HFF-Myc (cell line): ENCODE results near the gene MPPED2.

Source experiments
- DNase-seq: peaks from one replicate; pipeline ENCODE4 v3.0.0-alpha.2; 2011; ENCODE audit warnings: low read depth; ENCODE audit errors: extremely low read depth
- H3K4me3 ChIP-seq: replicated peaks from 2 replicates; pipeline ENCODE4 v1.5.1; 2011; ENCODE audit warnings: low read depth, mild to moderate bottlenecking, control low read depth, low read length
- TF ChIP-seq, protein P1 (sequence below): IDR thresholded peaks from 2 replicates; pipeline ENCODE4 v1.5.1; 2012; ENCODE audit warnings: mild to moderate bottlenecking, low read depth, low read length, control low read depth; ENCODE audit errors: missing control alignments

Gene MPPED2

DNA sequence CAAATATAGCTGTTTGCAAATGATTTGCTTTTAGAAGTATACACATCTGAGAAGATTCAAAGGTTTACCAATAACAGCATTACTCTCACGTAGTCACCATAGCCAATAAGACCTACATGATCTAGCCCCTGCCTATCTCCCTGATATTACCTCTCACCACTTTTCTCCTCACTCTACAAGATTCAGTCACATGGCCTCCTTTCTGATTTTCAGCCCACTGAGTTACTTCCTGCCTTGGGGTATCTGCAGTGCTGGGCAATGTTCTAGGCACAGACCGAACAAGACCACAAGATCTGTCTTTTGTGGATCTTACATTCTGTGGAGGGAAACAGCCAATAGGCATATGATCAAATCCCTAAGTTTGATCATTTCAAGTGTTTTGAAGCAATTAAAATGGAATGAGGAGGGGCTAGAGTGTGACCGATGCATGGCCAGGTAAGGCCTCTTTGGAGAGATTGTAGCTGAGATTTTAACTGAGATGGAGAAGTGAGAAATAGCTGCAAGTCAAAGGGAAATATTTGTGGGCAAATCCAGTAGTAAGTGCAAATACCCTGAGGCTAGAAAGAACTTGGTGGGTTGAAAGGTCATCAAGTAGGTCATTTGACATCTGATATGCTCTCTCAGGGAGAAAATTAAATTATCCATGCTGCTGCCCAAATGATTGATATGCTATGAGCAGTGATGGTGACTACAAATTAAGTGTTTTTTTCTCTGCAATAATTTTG lies 220.2 kb downstream of the MPPED2 start:
- TF ChIP-seq, protein P1, sequence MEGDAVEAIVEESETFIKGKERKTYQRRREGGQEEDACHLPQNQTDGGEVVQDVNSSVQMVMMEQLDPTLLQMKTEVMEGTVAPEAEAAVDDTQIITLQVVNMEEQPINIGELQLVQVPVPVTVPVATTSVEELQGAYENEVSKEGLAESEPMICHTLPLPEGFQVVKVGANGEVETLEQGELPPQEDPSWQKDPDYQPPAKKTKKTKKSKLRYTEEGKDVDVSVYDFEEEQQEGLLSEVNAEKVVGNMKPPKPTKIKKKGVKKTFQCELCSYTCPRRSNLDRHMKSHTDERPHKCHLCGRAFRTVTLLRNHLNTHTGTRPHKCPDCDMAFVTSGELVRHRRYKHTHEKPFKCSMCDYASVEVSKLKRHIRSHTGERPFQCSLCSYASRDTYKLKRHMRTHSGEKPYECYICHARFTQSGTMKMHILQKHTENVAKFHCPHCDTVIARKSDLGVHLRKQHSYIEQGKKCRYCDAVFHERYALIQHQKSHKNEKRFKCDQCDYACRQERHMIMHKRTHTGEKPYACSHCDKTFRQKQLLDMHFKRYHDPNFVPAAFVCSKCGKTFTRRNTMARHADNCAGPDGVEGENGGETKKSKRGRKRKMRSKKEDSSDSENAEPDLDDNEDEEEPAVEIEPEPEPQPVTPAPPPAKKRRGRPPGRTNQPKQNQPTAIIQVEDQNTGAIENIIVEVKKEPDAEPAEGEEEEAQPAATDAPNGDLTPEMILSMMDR, result no peak
- DNase-seq, result no peak
- no peak overlapping the region for H3K4me3 ChIP-seq

DNA sequence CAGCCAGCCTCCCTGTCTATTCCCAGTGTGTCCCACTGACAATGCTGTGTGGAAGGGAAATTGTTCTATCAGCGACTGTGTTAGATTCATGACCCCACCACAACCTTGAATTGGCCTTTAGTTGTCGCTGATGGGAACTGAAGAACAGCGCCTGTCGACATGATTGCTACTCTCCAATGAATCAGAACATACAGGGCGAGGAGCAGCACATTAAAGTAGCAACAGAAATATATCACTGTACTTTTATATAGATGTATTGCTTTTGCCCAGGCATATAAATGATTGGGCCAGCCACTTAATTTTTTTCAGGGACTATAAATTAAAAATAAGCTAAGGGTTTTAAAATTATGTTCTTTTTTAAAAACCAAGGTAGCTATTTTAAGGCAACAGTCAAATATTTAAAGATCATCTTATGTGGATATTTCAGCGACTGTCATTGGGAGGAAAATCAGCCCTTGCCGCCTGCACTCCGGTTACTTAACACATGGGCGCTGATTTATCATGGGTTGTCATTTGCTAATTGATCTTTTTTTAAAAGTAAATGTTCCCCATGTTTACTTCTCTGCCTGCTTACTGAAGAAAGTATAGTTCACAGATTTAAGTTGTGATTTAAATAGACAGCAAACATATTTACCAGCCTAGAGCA lies 221.2 kb downstream of the MPPED2 start:
- no peak overlapping the region for H3K4me3 ChIP-seq
- TF ChIP-seq, protein P1, result no peak
- no peak for DNase-seq

DNA sequence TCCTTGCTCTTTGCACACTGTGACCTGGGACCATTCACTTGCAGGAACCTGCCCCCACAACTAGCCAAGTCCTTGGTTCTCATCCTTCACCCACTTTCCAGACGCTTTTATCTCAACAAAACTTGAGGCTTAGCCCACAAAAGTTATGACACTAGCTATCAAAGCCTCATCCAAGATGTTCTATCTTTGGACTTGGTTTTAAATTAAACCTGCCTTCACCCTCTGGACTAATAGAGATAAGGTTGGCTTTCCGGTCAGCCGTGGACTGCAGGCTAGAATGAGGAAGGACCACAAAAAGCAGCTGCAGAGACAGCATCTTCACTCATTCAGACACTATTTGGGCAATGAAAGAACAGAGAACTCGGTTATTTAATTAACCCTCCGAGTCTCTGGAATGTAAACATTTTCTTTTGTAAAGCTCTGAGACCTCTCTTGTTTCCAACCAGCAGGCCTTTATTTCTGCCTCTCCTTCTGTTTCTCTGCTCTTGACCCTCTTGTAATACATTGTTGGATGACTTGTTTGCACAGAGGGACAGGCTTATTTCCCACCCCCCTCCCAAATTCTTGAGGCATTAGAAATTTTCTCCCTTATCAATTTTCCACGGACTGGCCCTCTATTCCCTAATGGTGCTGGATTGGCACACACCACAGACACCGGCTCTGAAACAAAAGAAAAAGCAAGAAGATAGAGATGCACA lies 221.9 kb downstream of the MPPED2 start:
- no peak for DNase-seq
- no peak overlapping the region for H3K4me3 ChIP-seq
- TF ChIP-seq, protein P1, result no peak

DNA sequence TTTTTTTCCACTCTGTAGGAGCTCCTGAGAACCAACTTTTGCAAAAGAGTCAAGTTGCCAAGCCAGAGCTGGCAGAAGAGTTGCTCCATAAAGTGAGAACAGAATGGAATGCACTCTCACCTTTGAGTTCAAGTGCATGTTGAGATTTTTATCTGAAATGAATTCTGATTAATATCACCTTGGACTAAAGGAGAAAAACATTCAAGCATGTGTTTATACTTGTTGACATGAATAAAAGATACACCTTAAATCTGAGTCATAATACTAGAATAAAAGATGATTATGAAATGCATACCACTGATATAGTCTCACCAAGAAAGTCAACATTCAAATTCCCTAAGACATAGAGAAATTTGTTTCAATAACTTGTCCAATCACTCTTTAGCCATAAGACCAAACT lies 225.4 kb downstream of the MPPED2 start:
- no peak for DNase-seq
- H3K4me3 ChIP-seq, result no peak overlapping the region
- TF ChIP-seq, protein P1, result no peak
